Embryonic facial prominence (tissue), 1 donor: ENCODE results near the gene BANF1.
"Not testable (repeated sequence)": the region's sequence is repeated elsewhere in the genome, so short reads cannot be mapped to it uniquely, and the experiment has no call there.

Experiments
- DNase-seq: peaks from one replicate; pipeline ENCODE4 v3.0.0-alpha.2; 2016; ENCODE audit errors: extremely low spot score

The BANF1 gene

GRCh38 chr11:65978391-65979238 is 23.7 kb upstream of the BANF1 start:
- DNase-seq, result no peak

GRCh38 chr11:65979261-65979759 is 23.0 kb upstream of the BANF1 start:
- DNase-seq, result no peak

- DNase-seq, result no peak
Observed at GRCh38 chr11:65981101-65981740, 21.1 kb upstream of the BANF1 start.

GRCh38 chr11:65981972-65982823 is 20.1 kb upstream of the BANF1 start:
- no peak for DNase-seq

- no peak for DNase-seq
Observed at GRCh38 chr11:65982824-65983588, 19.3 kb upstream of the BANF1 start.

GRCh38 chr11:65983589-65983987 is 18.7 kb upstream of the BANF1 start:
- no peak for DNase-seq

GRCh38 chr11:65987336-65987735 is 15.0 kb upstream of the BANF1 start:
- no peak for DNase-seq

- DNase-seq, result peak; percentile 89
Observed at GRCh38 chr11:65988791-65989592, 13.3 kb upstream of the BANF1 start.

GRCh38 chr11:65992056-65992455 is 10.2 kb upstream of the BANF1 start:
- no peak for DNase-seq

- no peak for DNase-seq
Observed at GRCh38 chr11:65997286-65997685, 5.0 kb upstream of the BANF1 start.

GRCh38 chr11:66002648-66003225 is 434 bp downstream of the BANF1 start:
- DNase-seq, result no peak

- no peak for DNase-seq
Observed at GRCh38 chr11:66003291-66003690, 988 bp downstream of the BANF1 start.

GRCh38 chr11:66004186-66004585 is 1.9 kb downstream of the BANF1 start:
- no peak for DNase-seq

GRCh38 chr11:66006134-66006890 is 4.0 kb downstream of the BANF1 start:
- no peak for DNase-seq

- no peak for DNase-seq
Observed at GRCh38 chr11:66006891-66007176, 4.5 kb downstream of the BANF1 start.

GRCh38 chr11:66007201-66007634 is 4.9 kb downstream of the BANF1 start:
- no peak for DNase-seq

GRCh38 chr11:66008095-66008467 is 5.8 kb downstream of the BANF1 start:
- DNase-seq, result no peak

- DNase-seq, result no peak
Observed at GRCh38 chr11:66008468-66009101, 6.3 kb downstream of the BANF1 start.

- DNase-seq, result not testable (repeated sequence)
Observed at GRCh38 chr11:66010036-66010435, 7.7 kb downstream of the BANF1 start.
